GM21717 (cell line): ENCODE results near the gene TTC6.

Source experiments
- ATAC-seq: cut with Tn5 transposase; IDR thresholded peaks from one replicate; pipeline ENCODE4 v1.9.1; 2021; ENCODE audit warnings: mild to moderate bottlenecking, moderate library complexity; ENCODE audit not compliant: unreplicated experiment

Gene TTC6

DNA sequence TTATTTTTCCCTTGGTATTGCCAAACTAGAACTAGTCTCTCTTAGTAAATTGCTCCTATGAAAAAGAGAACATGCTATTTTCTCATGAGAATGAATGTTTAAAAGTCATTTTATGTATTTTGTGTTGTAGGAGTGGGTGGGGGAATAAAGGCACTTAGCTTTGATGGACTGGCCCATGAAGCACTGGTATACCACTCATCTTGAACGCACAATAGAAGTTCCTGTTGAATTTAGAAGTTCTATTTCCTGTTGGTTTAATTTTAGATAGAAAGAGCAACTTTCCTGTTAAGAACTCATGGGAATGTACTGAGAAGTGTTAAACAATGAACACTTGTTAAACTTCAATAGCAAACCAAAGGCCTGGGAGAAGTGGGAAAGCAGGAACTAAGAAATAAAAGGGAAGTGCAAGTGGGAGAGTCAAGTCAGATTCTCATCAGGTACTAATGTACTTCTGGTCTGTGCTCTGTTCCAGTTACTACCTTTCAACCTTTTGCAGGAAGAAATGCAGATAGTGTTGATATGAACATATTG lies 23.1 kb downstream of the TTC6 start:
- ATAC-seq = no peak

DNA sequence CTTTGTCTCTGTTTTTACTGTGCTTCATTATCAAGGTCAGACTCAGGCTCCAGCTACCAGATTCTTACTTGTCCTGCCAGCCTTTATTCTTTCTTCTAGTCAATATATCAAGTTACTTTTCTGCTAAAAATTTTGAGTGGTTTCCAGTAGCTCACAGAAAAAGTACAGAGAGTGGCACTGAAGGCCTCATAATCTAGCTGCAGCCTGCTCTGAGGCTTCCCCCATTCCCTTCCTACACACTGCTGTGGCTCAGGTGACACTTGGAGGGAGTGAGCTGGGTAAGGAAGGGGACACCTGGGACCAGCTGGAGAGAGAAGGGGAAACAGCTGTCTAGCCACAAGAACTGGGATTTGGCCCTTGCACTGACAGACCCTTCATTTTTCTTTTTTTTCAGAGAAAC lies 25.4 kb downstream of the TTC6 start:
- ATAC-seq = no peak

DNA sequence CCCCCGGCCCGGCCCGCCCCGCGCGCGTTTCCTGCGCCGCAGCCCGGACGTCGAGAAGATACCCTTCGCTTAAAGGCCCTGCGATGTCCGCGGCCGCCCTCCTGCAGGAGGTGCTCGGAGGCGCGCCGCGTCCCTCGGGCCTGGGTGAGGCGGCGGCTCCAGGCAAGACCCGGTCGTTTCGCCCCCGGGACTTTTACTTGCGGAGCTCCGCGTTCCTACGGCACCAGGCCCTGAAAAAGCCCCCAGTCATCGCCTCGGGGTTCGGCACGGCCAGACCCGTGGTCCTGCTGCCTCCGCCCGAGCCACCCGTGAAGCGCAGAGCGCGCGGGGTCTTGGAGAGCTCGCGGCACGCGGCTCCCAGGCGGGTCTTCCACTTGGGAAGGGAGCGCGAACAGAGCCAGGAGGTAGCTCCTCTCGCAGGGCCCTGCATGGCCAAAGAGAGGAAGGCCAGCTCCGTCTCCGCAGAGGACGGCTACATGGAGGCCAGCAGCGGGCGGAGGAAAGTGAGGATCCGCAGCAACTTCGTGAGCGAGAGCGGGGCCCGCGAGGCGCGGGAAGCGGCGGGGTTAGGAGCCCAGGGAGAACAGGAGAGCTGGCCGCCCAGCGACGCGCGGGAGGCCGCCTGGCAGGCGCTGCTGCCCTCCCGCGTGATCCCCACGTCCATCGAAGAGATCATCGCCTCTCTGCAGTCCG lies 26.9 kb downstream of the TTC6 start:
- no peak for ATAC-seq

DNA sequence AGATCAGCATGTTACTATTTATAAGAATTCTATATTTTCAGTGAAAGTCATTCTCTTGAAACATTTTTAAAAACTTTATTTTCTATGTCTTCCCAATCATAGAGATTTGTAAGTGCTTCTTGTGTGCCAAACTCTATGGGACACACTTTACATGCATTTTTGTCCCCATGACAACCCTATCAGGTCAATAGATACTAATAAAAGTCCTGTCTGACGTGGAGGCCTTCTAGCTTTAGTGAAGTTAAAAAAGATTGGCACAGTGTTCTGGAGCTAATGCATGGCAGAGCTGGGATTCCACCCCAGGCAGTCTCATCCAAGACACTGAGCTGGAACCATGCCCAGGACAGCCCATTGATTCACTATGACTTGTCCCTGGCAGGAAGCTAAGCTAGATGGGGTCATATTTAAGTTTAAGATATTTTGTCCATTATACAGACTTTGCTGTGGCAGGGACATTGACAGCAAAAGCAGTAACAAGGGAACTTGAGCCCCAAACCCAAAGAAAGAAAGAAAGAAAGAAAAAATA lies 28.1 kb downstream of the TTC6 start:
- no peak for ATAC-seq

DNA sequence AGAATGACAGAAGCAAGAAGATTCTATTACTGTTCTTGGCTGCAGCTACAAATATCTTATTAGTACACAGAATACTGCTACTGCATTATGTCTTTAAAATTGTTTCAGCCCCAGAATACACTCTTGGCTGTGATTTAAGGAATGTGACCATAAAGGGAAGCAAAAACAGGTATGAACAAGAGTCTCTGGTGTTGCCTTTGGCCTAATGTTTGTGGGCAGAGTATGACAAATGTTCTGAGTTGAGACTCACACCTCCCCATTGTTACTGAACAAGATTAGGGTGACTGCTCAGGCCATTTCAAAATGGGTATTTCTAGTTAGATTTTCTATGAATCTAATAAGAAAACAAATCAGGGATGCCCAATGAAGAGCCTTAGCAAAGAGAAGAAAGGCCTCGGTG lies 28.5 kb downstream of the TTC6 start:
- ATAC-seq = no peak

DNA sequence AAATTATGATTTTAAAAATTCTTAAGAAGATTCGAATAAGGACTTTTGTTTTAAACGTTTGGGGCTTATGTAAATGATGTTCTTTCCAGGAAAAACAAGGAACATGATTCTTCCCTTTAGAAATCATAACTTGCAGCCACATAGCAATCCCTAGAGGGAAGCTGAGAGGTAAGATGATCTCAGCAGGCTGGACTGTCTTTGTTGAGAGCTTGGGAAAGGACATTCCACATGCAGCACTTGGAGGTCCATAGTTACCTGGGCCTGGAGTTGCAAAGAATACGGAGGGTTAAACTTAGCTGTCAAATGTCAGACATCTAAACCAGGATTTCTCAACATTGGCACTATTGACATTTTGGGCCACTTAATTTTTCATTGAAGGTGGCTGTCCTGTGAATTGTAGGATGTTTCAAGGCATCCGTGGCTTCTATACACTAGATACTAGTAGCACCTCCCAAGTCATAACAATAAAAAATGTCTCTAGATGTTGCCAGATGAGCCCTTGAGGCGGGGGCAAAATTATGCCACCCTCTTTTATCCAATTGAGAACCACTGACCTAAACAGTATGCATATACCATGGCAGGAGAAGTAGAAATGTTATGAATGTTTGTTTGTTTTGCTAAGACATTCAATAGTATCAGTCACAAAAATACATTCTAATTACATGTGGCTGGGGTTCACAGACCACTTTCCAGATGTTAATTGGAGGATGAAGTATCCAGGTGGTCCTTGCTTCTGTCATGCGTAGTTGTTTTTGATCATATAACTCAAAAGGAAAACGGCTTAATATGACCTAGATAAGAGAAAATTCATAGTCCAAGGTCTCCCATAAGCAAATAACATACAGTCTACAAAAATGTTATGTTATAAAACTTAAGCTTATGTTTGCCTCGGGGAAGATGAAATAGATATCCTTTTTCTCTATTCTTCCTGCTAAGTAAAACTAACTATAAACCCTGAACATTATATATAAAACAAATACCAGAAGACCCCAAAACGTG lies 30.5 kb downstream of the TTC6 start:
- no peak for ATAC-seq

DNA sequence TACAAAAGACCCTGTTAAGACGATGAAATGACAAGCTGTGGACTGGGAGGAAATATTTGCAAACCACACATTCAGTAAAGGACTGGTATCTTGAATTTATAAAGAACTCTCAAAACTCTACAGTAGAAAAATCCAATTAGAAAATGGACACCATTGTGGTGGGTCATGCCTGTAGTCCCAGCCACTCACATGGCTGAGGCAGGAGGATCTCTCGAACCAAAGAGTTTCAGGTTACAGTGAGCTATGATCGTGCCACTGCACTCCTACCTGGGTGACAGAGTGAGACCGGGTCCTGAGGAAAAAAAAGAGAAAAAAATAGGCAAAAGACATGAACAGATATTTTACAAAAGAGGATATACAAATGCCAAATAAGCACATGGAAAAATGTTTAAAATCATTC lies 41.9 kb downstream of the TTC6 start:
- no peak for ATAC-seq

DNA sequence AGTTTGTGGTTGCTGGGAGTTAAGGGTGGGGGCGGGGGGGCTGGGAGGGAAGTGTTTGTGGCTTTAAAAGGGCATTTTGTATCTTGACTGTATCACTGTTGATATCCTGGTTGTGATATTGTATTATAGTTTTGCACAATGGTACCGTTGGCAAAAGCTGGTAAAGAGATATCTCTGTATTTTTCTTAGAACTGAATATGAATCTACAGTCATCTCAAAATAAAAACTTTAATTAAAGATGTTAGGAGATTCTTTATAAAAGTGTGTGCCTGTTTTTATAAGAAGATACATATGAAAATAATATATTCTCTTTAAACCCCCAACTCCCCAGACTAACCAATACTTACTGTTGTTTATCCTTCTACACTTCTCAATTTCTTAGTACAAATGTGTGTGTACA lies 43.2 kb downstream of the TTC6 start:
- no peak for ATAC-seq

DNA sequence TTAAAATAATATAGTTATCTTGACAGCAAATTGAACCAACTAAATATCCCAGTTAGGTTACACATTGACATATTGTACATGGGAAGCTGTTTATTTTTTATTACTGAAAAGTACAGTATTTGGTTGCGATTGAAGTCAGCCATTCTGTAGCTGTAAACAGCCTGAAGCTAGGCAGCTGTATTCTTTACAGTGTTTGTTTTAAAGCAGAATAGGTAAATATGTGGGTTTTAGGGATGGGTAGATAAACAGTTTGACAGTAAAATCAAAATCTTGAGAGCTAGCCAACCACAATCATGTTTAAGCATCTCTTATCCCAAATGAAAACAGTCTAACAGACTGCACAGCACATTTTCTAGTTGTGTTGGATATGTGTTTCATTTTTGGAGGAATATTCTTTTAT lies 45.7 kb downstream of the TTC6 start:
- ATAC-seq = no peak

DNA sequence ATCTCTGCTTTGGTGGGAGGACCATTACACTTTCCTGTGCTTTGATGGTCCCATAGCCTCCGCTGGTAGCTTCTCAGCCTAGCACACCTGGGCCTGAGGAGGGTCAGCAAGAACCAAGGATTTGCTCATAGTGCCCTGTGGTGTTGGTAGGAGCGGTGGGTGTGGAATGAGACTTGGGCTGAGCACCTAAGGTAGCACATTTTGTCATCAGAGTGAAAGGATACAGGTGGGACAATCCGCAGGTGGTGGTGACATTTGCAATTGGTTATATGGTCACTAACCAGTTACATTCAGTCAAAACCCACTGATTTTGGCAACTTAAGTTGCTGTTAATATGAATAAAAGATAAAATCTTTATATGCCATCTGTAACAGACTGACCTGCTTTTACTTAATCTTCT lies 46.7 kb downstream of the TTC6 start:
- ATAC-seq = no peak

DNA sequence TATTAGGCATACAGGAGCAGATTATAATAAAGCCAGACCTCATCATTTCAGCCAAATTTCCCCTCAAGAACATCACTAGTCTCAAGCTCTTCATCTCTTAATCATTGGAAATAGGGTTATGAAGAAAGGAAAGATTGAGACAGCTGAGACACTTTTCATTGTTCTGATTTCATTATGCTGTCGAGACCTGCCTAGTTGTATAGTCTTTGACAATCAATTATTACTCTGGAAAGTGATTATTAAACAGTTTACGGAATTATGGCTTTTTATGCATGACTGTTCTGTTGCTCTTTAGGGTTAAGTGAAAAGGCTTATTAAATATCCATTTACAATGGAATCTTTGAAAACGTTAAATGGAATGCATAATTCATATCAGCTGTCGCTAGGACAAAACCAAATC lies 48.3 kb downstream of the TTC6 start:
- ATAC-seq = no peak
